HG03175 (cell line): Measurements from ENCODE around the gene ATP2A3.

ENCODE experiments used
- ATAC-seq: cut with Tn5 transposase; IDR thresholded peaks from one replicate; pipeline ENCODE4 v1.9.1; 2021; ENCODE audit warnings: mild to moderate bottlenecking, moderate library complexity; ENCODE audit not compliant: unreplicated experiment

The ATP2A3 gene

DNA sequence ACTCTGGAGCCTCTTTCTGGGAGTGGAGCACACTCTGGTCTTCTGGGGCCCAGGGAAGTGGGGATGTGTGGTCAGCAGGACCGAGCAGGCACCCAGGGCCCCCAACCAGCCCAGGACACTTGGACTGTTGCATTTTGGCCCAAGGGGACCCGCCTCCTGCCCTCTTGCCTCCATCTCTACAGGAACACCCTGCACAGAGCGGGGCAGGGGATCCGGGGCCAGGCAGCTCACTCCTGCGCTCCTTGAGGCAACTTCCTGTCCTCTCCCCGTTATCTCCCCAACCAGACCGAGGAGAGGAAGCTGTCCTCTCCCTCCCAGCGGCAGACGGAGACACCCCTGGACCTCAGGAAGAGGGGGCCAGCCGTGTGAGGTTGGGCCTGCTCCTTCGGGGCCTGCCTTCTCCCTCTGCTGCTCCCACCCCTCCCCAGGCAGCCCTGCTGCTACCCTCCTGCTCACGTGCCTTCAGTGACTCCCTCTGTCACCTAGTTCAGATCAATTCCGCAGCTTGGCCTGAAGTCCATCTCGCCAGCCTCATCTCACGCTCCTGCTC is 10.0 kb upstream of the ATP2A3 start:
- no peak for ATAC-seq

DNA sequence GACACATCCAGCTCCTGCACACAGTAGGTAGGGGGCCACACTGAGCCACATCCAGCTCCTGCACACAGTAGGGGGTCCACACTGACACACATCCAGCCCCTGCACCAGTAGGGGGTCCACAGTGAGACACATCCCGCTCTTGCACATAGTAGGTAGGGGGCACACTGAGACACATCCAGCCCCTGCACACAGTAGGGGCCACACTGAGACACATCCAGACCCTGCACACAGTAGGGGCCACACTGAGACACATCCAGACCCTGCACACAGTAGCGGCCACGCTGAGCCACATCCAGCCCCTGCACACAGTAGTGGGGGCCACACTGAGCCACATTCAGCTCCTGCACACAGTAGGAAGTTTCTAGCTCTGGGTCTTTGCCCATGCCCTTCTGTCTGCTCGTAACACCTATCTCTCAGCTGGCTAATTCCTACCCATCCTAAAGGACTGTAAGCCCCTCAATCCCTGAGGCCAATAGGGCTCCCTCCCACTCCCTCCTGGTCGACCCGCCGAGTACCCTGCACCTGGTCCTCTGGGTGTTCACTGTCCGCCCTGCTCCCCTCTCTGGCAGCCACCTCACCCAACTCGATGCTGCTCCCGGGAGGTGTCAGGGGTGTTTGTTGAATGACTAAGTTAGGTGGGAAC is 9.4 kb upstream of the ATP2A3 start:
- no peak for ATAC-seq

DNA sequence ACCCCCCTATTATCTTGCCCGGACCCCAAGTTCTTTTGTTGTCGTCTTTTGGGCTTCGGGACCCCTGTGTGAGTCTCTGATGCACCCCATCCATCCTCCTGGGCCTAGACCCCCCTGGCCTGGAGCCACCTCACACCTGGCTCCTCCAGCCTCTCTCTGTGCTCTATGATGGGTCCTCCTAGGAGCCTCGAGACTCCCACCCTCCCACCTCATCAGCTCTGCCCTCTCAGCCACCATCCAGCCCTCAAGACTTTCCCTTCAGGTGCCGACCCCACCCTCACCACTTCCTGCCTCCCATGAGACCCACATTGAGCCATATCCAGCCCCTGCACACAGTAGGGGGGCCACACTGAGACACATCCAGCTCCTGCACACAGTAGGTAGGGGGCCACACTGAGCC is 8.7 kb upstream of the ATP2A3 start:
- no peak for ATAC-seq

DNA sequence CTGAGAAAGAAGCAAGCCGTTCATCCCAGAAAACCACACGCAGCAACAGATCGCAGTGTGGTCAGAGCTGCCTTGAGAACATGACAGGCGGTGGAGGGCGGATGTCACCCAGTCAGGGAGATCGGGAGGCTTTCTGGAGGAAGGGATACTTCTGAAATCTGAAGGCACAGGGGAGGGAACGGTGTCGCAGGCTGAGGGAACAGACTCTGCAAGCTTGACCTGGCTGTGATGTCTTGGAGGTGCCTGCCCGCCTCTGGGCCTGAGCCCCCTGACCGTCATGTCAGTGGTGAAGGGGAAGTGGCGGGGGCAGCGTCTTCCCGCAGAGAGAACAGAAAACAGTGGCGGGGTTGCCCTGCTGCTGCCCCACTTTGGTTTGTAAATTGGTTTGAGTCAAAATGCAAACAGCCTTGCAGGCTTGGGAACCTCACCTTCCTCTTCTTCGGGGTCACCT is 8.1 kb upstream of the ATP2A3 start:
- no peak for ATAC-seq

DNA sequence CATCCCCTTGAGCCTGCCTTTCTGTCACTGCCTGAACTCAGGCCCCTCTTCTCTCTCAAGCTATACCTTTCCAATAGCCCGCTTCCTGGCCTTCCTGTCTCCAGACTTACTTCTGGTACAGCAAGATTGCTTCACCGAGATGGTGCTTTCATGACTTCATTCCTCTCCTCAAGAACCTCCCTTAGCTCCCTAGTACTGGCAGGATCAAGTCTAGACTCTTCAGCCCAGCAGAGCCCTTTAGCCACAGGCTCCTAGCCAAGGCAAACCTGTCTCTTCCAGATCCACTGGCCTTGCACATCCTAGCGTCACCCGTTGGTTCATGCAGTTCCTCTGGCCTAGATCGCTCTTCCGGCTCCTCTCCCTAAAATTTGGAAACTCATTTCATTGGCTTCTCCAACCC is 6.4 kb upstream of the ATP2A3 start:
- ATAC-seq = no peak

DNA sequence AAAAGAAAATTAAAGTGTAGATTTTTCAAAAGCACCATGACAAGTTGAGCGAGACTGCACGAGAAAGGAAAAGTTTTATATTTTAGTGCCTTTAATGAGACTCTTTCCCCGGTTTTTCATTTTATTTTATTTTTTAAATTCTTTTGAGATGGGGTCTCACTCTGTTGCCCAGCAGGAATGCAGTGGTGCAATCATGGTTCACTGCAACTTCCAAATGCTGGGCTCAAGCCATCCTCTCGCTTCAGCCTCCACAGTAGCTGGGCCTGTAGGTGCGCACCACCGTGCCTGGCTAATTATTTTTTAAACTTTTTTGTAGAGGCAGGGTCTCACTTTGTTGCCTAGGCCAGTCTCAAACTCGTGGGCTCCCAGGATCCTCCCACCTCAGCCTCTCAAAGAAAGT is 5.7 kb upstream of the ATP2A3 start:
- no peak for ATAC-seq

DNA sequence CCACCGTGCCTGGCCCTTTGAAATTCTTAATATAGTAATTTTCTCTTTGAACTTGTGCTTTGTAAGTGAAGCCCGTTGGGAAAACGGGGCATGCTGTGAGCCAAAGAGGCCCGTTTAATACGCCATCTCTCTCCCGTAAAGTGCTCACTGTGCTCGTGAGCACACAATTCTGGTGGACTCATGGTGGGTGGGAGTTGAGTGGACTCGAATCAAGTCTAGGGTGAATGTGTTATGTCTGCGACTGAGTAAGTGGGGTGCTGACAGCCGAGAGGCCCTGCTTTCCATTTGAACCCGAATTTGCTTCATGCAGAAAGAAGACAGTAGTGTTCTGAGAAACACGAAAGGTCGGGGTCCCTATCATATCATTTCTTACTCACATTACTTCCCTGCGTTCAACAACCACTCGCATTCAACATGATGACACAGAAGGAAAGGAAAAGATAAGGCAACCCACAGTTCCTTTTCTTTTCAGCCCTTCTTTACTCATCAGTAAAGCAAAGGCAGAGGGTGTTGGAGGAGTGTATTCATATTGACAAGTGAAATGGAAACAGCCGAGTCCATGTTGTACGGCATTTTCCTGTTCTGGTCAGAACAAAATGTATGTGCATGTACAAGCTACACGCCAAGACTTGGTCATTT is 4.8 kb upstream of the ATP2A3 start:
- ATAC-seq = no peak

DNA sequence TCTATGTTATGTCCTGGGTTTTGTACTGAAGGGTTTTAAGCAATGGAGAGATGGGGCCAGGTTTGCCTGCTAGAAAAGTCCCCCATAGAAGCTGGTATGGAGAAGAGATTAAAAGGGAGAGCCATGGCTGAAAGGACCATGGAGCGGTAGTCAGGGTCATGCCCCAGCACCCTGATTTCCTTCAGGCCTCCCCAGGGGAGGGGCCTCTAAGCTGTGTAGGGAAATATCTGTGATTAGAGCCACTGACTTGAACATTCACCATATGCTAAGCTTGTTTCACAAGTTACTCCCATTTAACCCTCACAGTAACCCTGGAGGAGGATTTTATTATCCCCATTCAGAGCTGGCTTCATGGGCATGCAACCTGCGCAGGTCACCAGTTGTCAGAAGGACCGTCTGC is 3.8 kb upstream of the ATP2A3 start:
- ATAC-seq = no peak

DNA sequence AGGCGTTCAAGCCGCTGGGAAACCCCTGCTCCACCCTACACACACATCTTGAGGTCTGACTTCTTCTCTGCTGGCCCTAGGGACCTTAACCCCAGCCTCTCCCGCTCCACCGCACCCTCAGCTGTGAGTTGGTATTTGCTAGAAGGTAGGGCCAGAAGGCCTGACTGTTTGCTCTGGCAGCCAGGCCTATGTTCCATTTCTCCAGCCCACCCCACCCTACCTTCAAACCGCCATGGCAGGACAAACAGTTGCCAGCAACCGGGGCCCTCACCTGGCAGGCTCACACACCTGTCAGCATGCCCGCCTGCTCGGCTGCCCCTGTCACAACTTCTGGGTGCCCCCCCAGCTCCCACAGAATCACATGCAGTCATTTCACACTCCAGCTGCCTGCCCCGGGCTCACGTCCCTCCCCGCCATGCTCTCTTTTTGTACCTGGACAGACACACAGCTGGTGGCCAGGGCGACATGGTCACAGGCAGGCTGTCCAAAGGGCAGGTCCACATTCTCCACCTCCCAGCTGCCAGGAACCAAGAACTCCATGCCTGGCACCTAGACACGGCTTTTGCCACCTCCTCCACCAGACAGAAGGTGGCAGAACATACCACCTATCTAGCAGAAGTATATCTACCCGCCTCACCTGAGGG is 2.6 kb upstream of the ATP2A3 start:
- ATAC-seq = no peak

DNA sequence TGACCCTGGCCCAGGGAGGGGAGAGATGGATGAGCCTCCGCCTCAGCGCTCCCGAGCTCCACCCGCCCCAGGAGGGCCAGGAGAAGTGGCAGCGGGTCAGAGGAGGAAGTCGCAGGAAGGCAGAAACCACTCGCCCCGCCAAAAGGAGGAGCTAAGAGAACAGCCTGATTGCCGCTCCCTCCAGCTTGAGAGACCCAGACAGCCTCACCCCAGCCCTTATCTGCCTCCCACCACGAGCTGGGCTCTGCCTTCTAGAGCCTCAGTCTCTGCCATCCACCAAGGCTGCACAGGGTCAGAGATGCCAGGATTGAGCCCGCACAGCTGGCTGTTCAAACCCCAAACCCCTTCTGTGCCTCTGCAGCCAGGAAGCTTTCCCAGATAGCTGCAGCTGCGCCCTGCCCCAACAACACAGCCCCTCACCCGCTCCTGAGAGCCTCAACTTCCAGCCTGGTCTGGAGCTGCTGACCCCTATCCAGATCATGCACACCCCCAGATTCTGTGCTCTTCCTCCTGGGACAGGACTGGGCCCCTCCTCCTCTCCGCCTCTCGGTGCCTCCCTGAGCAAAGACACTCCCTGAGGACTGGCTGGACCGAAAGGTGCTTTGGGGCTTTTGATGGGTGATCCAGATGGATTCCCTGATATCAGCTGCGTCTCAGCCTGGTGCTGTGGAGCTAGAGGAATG is 1.0 kb upstream of the ATP2A3 start:
- ATAC-seq = peak; percentile 40

DNA sequence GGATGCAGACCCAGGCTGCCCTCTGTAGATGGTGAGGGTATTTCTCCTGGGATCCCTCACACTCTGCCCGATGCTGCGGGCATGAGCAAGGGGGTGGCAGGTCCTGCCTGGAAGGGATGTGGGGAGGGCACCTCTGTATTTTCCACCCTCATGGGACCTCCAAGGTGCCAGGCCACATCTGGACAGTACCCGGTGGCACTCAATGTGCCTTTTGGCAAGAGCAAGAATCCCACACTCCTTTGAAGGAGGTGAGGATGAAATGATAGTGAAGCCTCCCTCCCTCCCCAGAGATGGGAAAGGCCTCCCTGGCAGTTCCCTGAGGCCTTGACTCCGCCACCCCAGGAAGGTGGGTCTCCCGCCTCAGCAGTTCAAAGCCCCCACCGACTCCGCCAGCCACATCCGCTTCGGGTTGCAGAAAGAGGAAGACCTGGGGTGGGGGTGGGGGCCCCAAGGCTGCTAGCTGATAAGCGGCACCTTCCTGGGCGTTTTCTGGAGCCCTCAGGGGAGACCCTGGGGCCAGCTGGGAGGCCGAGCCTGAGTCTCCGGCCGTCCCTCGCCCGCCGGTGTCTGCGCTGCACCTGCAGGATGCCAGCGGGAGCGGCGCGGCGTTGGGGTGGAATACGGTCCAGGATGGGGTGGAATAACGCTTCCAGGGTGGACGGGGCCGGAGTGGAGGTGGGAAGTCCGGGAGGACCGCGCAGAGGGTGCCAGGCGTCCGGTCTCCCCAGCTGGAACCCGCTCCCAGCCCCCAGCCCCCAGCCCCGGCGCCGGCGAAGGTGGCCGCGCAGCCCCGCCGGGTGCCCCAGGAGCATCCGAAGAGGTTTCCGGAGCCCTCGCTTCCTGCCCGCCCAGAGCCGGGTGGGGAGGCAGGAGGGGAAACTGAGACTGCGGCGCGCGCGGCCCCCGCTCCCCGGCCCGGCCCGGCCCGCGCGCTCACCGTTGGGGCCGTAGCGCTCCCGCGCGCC is 718 bp downstream of the ATP2A3 start:
- peak; percentile 21 for ATAC-seq

DNA sequence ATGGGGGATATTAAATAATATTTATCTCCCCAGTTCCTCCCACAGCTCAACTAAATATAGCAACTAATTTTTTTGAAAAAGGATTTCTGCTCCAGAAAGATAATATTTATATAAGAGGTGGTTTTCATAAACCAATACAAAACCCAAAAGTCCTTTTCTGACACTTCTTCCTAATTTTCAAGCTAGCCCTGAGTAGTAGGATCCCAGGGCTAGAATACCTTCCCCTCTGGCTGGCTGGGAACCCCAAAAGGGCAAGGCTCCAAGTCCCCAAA is 1.3 kb downstream of the ATP2A3 start:
- ATAC-seq = no peak

DNA sequence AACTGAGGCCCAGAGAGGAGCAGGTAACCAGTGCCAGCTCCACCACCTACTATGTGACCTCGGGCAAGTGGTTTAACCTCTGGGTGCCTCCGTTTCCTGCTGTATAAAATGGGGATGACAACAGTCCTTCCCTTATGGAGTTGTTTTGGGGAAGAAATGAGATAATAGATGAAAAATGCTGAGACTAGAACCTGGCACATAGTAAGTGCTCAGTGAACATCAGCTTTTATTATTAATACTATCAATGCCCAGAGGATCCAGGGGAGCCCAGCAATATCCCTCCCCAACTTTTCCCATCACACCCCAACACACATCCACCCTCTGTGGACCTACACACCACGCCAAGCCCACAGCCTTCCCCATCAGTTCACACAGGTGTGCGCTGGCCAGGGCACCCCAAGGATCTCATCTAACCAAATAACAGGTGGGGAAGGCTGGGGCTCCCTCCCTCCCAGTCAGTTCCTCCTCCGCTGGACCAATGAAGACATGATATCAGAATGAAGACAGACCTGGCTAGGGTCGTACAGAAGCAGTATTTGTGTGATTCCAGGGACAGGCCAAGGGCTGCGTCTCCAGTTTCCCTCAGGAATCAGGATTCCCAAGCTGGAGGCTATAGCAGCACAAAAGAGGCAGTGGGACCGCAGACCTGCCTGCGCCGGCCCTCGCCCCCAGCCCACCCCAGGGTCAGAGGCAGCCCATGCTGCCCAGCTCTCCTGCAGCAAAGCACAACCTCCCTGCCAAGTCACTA is 1.8 kb downstream of the ATP2A3 start:
- no peak for ATAC-seq

DNA sequence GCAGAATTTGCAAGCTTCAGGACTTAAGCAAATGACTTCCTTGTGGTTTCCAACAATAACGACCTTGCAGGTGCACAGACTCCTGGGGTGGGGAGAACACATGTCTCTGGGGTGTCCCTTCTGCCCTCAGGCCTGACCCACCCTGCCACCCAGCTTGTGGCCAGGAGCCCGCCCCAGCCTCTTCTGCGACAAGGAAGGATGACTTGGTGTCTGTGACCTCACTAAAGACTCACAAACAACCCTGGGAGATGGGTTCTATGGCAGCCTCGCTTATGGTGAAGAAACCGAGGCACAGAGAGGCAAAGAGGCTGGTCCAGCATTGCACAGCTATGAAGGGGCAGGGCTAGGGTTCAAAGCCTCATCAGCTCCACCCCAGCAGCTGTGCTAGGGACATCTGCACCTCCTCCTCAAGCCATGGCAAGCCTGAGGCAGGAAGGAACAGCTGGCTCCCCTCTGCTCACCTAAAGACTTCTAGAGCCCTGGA is 2.6 kb downstream of the ATP2A3 start:
- no peak for ATAC-seq

DNA sequence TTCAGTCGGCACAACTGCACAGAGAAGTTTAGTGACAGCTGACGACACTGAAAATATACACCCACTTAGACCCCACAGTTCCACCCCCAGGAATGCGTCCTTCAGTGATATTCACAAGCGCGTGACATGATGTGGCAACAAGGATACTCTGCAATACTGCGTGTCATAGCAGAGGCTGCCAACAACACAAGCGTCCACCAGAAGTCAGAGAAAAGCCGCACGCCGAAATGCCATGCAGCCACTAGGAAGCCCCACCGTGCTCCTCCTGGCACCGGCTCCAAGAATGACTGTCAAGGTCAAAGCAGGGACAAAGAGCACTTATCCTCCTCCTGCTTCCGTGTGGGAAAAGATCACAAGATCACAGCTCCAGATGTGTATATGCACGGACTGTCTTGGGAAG is 3.5 kb downstream of the ATP2A3 start:
- ATAC-seq = no peak

DNA sequence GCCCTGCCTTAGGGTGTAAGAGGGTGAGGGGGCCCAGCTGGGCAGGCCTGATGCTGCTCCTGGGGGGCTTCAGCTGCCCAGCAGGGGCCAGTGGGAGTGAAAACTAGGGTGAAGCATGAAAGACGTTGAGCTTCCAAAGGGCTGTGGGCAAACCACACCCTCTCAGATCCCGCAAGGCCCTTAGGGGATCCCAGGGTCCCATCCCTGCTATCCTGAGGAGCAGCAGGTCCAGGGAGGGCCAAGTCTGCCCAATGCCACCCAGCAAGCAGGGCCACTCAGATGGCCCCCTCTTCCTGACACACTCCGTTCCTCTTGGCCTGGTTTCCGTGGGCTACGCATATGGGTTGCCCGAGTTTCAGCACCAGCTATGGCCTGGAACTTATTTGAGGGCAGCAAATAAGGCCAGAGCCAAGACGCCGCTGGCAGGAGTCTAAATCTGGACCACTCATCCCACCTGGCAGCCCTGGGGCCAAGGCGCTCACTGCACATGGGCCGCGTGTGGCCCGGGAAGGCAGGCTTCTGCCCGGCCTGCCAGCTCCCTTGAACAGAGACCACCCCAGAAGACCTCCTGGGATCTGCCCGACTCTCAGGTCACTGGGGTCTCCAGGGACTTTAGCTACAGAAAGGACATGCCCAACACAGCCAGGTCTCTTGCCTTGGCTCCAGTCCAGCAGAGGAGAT is 4.2 kb downstream of the ATP2A3 start:
- no peak for ATAC-seq

DNA sequence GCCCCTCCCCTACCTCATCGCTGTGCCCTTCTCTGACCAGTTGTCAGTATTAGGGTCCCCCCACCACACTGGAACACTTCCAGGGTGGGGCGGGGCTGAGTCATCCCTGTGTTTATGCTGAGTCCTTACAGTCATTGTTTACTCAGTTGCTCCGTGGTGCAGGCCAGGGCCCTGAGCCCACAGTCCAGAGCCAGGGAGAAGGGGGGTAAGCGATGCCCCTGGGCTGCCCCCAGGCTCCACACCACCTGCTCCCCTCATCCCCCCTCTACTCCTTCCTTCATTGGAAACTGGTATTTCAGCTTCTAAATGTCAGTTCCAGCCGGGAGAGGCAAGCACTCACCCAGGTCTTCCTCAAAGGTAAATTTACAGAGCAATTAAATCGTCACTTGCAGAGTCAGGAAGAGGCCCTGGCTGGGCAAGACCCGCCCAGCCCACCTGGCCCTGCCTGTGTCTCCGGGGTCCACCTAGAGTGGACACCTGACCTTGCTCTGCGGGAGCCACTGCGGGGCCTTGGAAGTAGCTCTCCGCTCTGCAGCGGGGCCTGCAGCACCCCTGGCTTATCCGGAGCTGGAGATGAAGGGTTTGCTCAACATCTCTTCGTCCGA is 4.8 kb downstream of the ATP2A3 start:
- no peak for ATAC-seq

DNA sequence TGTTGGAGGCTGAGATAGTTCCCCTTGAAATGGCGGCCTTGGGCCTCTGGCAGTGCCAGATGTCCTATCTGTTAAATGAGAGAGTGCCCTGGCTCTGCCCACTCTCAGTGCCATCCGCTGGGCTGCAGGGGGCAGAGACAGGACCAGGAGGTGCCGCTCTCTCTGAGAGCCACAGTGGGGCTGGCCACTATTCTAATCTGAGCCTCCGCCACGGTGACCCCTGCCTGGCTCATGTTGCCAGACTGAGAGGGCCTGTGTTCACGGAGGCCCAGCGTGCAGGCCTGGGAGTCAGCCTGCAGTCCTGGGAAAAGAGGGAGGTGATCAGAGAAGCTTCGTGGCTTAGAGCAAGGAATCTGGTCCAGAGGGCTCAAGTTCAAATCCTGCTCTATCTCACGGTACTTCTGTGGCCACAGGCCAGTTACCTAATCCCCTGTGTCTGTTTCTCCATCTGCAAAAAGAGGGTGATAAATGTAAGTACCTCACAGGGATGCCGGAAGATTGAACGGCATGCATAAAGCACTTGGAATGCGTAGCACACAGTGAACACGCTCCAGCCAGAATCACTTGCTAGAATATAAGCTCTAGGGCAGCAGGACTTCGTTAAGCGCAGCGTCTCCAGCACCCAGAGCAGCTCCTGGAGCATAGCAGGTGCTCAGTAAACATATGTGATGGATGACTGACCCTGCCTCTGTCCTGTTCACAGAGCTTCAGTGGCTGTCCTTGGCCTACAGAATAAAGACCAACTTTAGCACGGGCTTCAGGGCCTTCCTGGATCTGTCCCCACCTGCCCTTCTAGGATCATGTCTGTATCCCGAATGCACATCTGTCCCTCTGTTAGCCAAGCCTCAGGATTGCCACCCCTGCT is 6.3 kb downstream of the ATP2A3 start:
- ATAC-seq = no peak
